ENCODE data around the gene THAP6. TPM values are rescaled to one million over a fixed set of nuclear protein-coding genes. Genes with fewer than 3 reads are reported as not detected.
A peak's percentile ranks its signal among the peaks of the same experiment; 100 is the strongest.

Gene THAP6
- polyA plus RNA-seq, 2 of the 4 experiments (the other 2 are of a cell fraction), result 9.4 to 19.1 TPM

DNA sequence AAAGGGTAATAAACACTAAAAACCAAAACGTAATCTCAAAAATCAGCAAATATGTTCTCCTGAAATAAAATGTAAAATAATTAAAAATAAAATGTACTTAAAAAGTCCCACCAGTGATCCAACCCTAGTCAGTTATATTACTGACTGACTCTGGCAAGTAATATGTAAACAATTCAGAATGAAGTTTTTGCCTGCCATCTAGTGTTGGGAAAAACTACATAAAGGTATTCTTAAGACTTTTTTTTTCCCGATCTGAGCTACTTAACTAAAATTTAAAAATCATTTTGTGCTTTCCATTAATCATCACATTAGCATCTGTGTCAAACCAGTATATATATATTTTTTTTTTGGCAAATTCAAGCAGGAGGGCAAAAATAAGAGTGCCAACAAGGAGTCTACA, 24.1 kb upstream of the THAP6 start:
- Histone ChIP-seq H3K4me2 (no peak overlapping the region), H3K9me3 (no peaks in the 10 kb centered on the region), H3K4me1 (peaks cover 11% of the 10 kb centered on the region; the same call in 1 of the 3 replicates), H3K4me3 (no peak overlapping the region), H3K27ac (no peak overlapping the region)
- FAIRE-seq (no peak), DNase-seq (ENCODE audit: low read depth in 1 of 2, low spot score in 1 of 2) (peak in 1 of 2 experiments; percentile 31), ATAC-seq (peak in 1 of 2 experiments; percentile 54; a peak in 2 of 6 replicates)
- no peak for TF ChIP-seq KDM5A (IDR thresholded peaks at IDR 0.05)
- TF ChIP-seq, protein P1, sequence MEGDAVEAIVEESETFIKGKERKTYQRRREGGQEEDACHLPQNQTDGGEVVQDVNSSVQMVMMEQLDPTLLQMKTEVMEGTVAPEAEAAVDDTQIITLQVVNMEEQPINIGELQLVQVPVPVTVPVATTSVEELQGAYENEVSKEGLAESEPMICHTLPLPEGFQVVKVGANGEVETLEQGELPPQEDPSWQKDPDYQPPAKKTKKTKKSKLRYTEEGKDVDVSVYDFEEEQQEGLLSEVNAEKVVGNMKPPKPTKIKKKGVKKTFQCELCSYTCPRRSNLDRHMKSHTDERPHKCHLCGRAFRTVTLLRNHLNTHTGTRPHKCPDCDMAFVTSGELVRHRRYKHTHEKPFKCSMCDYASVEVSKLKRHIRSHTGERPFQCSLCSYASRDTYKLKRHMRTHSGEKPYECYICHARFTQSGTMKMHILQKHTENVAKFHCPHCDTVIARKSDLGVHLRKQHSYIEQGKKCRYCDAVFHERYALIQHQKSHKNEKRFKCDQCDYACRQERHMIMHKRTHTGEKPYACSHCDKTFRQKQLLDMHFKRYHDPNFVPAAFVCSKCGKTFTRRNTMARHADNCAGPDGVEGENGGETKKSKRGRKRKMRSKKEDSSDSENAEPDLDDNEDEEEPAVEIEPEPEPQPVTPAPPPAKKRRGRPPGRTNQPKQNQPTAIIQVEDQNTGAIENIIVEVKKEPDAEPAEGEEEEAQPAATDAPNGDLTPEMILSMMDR (IDR thresholded peaks at IDR 0.05), result peak; percentile 46
- peak; percentile 23 to 54; a peak in 3 of 5 replicates for TF ChIP-seq RAD21 (conservative IDR thresholded peaks at IDR 0.05 in 1 of 2, IDR thresholded peaks at IDR 0.05 in 1 of 2)
- TF ChIP-seq RNF2 (IDR thresholded peaks at IDR 0.05; ENCODE audit: borderline replicate concordance, low read depth), result no peak
- TF ChIP-seq CBX2 (IDR thresholded peaks at IDR 0.05; ENCODE audit: borderline replicate concordance, low read depth), result no peak
- TF ChIP-seq KDM1A (IDR thresholded peaks at IDR 0.05; ENCODE audit: low read depth), result no peak
- no peak for TF ChIP-seq NPAS2 (CRISPR knock-in tag; IDR thresholded peaks at IDR 0.05; ENCODE audit: borderline replicate concordance)
- TF ChIP-seq ZNF302 (CRISPR knock-in tag; IDR thresholded peaks at IDR 0.05), result no peak
- TF ChIP-seq CBX8 (IDR thresholded peaks at IDR 0.05), result no peak
- no peak for TF ChIP-seq RFX5 (IDR thresholded peaks at IDR 0.05)
- no peak for TF ChIP-seq ZFP36 (IDR thresholded peaks at IDR 0.05; ENCODE audit: borderline replicate concordance, partially characterized antibody)
- TF ChIP-seq SMC3 (IDR thresholded peaks at IDR 0.05), result 0 out of 3 replicates have a peak, but pooled peaks have one; percentile 28
- TF ChIP-seq TP53 (CRISPR knock-in tag; IDR thresholded peaks at IDR 0.05), result no peak
- TF ChIP-seq FOSL2 (IDR thresholded peaks at IDR 0.05), result no peak
- no peak for TF ChIP-seq FOSL2 (CRISPR knock-in tag; IDR thresholded peaks at IDR 0.05)
- no peak for TF ChIP-seq RCOR1 (IDR thresholded peaks at IDR 0.05; ENCODE audit: low read depth, low read length)
- WGBS (ENCODE audit: missing lambda C conversion rate), result 31% methylated on average over 2 of the region's 2 CpGs
- ChIA-PET CTCF (interaction anchor here (0.7 to 3.9 kb wide), 6 partner anchors 9 to 1170 kb away, joined by 3 to 11 read pairs (median 6); partner anchors contain the start of gene PARM1), POLR2A (interaction anchor here (0.7 kb wide), 1 partner anchor 25 kb away, joined by 3 read pairs; no protein-coding TSS in a partner anchor)

DNA sequence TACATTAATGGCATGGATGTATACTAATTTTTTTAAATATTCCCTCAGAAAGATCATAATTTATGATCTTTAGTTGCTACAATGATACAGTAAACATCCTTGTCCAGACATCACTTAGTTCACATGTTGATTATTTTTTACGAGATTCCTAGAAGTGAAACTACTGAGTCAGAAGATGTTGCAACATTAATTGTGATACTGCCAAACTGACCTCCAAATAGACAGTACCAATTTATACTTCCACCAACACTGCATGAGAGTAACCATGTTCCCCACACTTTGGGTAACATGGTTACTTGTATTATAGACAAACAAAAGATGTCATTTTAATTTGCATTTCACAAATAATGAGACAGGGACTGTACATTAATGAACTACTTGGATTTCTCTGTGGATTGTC, 19.7 kb upstream of the THAP6 start:
- ATAC-seq, result no peak

More for the DNA sequence above, 19.7 kb upstream of the THAP6 start:
- TF ChIP-seq, protein P2, sequence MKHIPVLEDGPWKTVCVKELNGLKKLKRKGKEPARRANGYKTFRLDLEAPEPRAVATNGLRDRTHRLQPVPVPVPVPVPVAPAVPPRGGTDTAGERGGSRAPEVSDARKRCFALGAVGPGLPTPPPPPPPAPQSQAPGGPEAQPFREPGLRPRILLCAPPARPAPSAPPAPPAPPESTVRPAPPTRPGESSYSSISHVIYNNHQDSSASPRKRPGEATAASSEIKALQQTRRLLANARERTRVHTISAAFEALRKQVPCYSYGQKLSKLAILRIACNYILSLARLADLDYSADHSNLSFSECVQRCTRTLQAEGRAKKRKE (CRISPR knock-in tag; IDR thresholded peaks at IDR 0.05; ENCODE audit: low read depth), result no peak
- TF ChIP-seq TP53 (CRISPR knock-in tag; IDR thresholded peaks at IDR 0.05) (no peak), FOSL2 (IDR thresholded peaks at IDR 0.05) (no peak), FOSL2 (CRISPR knock-in tag; IDR thresholded peaks at IDR 0.05) (no peak), KDM5A (IDR thresholded peaks at IDR 0.05) (no peak), CEBPB (IDR thresholded peaks at IDR 0.05) (peak in 1 of 2 experiments; percentile 25; a peak in 1 of 4 replicates)
- TF ChIP-seq, protein P3, sequence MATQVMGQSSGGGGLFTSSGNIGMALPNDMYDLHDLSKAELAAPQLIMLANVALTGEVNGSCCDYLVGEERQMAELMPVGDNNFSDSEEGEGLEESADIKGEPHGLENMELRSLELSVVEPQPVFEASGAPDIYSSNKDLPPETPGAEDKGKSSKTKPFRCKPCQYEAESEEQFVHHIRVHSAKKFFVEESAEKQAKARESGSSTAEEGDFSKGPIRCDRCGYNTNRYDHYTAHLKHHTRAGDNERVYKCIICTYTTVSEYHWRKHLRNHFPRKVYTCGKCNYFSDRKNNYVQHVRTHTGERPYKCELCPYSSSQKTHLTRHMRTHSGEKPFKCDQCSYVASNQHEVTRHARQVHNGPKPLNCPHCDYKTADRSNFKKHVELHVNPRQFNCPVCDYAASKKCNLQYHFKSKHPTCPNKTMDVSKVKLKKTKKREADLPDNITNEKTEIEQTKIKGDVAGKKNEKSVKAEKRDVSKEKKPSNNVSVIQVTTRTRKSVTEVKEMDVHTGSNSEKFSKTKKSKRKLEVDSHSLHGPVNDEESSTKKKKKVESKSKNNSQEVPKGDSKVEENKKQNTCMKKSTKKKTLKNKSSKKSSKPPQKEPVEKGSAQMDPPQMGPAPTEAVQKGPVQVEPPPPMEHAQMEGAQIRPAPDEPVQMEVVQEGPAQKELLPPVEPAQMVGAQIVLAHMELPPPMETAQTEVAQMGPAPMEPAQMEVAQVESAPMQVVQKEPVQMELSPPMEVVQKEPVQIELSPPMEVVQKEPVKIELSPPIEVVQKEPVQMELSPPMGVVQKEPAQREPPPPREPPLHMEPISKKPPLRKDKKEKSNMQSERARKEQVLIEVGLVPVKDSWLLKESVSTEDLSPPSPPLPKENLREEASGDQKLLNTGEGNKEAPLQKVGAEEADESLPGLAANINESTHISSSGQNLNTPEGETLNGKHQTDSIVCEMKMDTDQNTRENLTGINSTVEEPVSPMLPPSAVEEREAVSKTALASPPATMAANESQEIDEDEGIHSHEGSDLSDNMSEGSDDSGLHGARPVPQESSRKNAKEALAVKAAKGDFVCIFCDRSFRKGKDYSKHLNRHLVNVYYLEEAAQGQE (IDR thresholded peaks at IDR 0.05), result no peak
- POLR2A ChIA-PET, result no interaction called here
- FAIRE-seq, result no peak
- Histone ChIP-seq H3K4me2 (peak overlapping the region; percentile 41; the same call in 2 of the 3 replicates), H3K4me1 (peaks cover 11% of the 10 kb centered on the region; the same call in 1 of the 3 replicates), H3K27ac (no peak overlapping the region), H3K9me3 (peaks cover 7% of the 10 kb centered on the region; the same call in 1 of the 3 replicates), H3K4me3 (no peak overlapping the region)
- WGBS (ENCODE audit: missing lambda C conversion rate), result 43% methylated on average over 1 of the region's 1 CpG
- no peak for DNase-seq (ENCODE audit: low read depth in 1 of 2, low spot score in 1 of 2)
- CTCF ChIA-PET, result interaction anchor here (1.1 to 1.9 kb wide), 2 partner anchors 19 to 663 kb away, joined by 4 to 6 read pairs; no protein-coding TSS in a partner anchor

Data from A549 (cell line).